Panc1 (cell line): Measurements from ENCODE around the gene NUP43. TPM values are rescaled to one million over a fixed set of nuclear protein-coding genes. Genes with fewer than 3 reads are reported as not detected.

ENCODE experiments used
- ATAC-seq: fragments of 200-7000 bp; cut with Tn5 transposase; 2 replicates; pipeline ENCODE4 v1.9.1; 2020; ENCODE audit warnings: mild to moderate bottlenecking, moderate library complexity
- Bru-seq: library from RNA; stranded (reverse); fragments of 400-500 nt; gene quantifications from one replicate; lab custom pipeline; 2021; lab: Mats Ljungman, UMichigan
- BruChase-seq, 2 experiments: library from RNA; stranded (reverse); fragments of 400-500 nt; gene quantifications; one replicate each; lab custom pipeline; 2021; lab: Mats Ljungman, UMichigan
- BruUV-seq: library from RNA; stranded (reverse); fragments of 400-500 nt; replicated peaks from 2 replicates; lab custom pipeline; 2021; lab: Mats Ljungman, UMichigan
- CTCF ChIA-PET: fragments of 300-600 bp; sonication (Branson Sonifier 250); formaldehyde crosslinking; loops from one replicate; lab custom pipeline; 2022; ENCODE audit warnings: antibody characterized with exemption; lab: Charles Lee
- POLR2A ChIA-PET: fragments of 300-600 bp; sonication (Branson Sonifier 250); formaldehyde crosslinking; loops from one replicate; lab custom pipeline; 2022; ENCODE audit warnings: antibody characterized with exemption; lab: Charles Lee
- DNase-seq: peaks from one replicate; pipeline ENCODE4 v3.0.0-alpha.2; 2010; ENCODE audit warnings: low read depth, low spot score
- H3K27ac ChIP-seq: 2 replicates; pipeline ENCODE4 v1.5.1; 2011; ENCODE audit warnings: mild to moderate bottlenecking, low read length, inconsistent platforms
- H3K27me3 ChIP-seq: fragments of 200-500 bp; sonication (Bioruptor generic); 2 replicates; pipeline ENCODE4 v1.6.0; 2014; ENCODE audit warnings: low read length, inconsistent platforms; ENCODE audit not compliant: control insufficient read depth, insufficient read depth
- H3K36me3 ChIP-seq: fragments of 200-500 bp; sonication (Bioruptor generic); 2 replicates; pipeline ENCODE4 v1.5.1; 2014; ENCODE audit warnings: inconsistent platforms, mild to moderate bottlenecking, low read length, moderate library complexity; ENCODE audit not compliant: control insufficient read depth, insufficient read depth
- H3K4me1 ChIP-seq: 2 replicates; pipeline ENCODE4 v1.5.1; 2011; ENCODE audit warnings: inconsistent platforms, mild to moderate bottlenecking, low read length, moderate library complexity; ENCODE audit not compliant: control insufficient read depth, insufficient read depth
- H3K4me3 ChIP-seq, 2 experiments: 2 replicates each; pipeline ENCODE4 v1.5.1; 2011 to 2012; ENCODE audit warnings: low read depth in 2 of 2, low read length in 2 of 2, mild to moderate bottlenecking in 2 of 2, inconsistent platforms in 1 of 2, moderate library complexity in 1 of 2
- H3K9me3 ChIP-seq: fragments of 200-500 bp; sonication (Bioruptor generic); 2 replicates; pipeline ENCODE4 v1.5.1; 2014; ENCODE audit warnings: low read depth, mild to moderate bottlenecking, inconsistent platforms, low read length, moderate library complexity; ENCODE audit not compliant: control insufficient read depth, insufficient read depth
- CTCF ChIP-seq: fragments of 450-650 bp; IDR thresholded peaks from 2 replicates; pipeline ENCODE4 v1.5.1; 2017; ENCODE audit warnings: mild to moderate bottlenecking
- POLR2AphosphoS5 ChIP-seq: IDR thresholded peaks from 2 replicates; pipeline ENCODE4 v1.6.1; 2012; ENCODE audit warnings: mild to moderate bottlenecking, low read depth, low read length, moderate library complexity
- REST ChIP-seq, 2 experiments: IDR thresholded peaks; 2 replicates each; pipeline ENCODE4 v1.6.1; 2011 to 2012; ENCODE audit warnings: low read depth in 2 of 2, control low read depth in 1 of 2, low read length in 1 of 2, mild to moderate bottlenecking in 1 of 2, moderate library complexity in 1 of 2; ENCODE audit not compliant: insufficient read depth in 1 of 2
- SIN3A ChIP-seq: IDR thresholded peaks from 2 replicates; pipeline ENCODE4 v1.6.1; 2012; ENCODE audit warnings: low read depth, mild to moderate bottlenecking, low read length, moderate library complexity, borderline replicate concordance; ENCODE audit not compliant: insufficient read depth
- TCF7L2 ChIP-seq: IDR thresholded peaks from 2 replicates; pipeline ENCODE4 v1.6.1; 2011; ENCODE audit warnings: mild to moderate bottlenecking, low read depth, low read length, inconsistent platforms
- in situ Hi-C: cut with HindIII; loops from 2 replicates; pipeline ENCODE4 v1.10.0; 2016; ENCODE audit warnings: low sequenced_read_pairs, low pct_unique_long_range_greater_than_20kb
- intact Hi-C: fragments of 100-400 bp; cut with micrococcal nuclease; formaldehyde crosslinking; loops from one replicate; pipeline ENCODE4 v1.10.0; 2022; ENCODE audit not compliant: unreplicated experiment
- long read RNA-seq: library from polyadenylated mRNA; unstranded; transcript quantifications from one replicate; pipeline ENCODE4 v2.0.0, GENCODE V29; 2021; ENCODE audit not compliant: unreplicated experiment
- polyA plus RNA-seq: library from polyadenylated mRNA; unstranded; fragments of >200 nt; gene quantifications from one replicate; pipeline ENCODE4 v1.2.1, GENCODE V29; 2012; ENCODE audit warnings: missing spikeins; ENCODE audit not compliant: insufficient read length
- total RNA-seq: library from RNA; stranded (reverse); gene quantifications from one replicate; pipeline ENCODE4 v1.2.1, GENCODE V29; 2021; ENCODE audit not compliant: unreplicated experiment

The NUP43 gene
- 53.6 TPM for total RNA-seq
- polyA plus RNA-seq: 18.9 TPM
- percentile 78 among the genes with signal in this experiment for Bru-seq, nascent RNA
- BruChase-seq, experiment 1, labeled RNA remaining after a 2-hour chase: percentile 92 among the genes with signal in this experiment
- percentile 94 among the genes with signal in this experiment for BruChase-seq, experiment 2, labeled RNA remaining after a 6-hour chase
- long read RNA-seq, transcript NUP43-201 (8 exons, 3,874 nt): major isoform, 7 of 27 reads
- long read RNA-seq, partial matches to known transcripts: 1 of 27 reads
- long read RNA-seq, other reads (novel, unspliced or antisense): 19 of 27 reads

GRCh38 chr6:149746147-149746946 is at the start of gene NUP43:
TSS of gene NUP43 (minus strand) at chr6:149746529. CDS start at chr6:149746495, 34 bp downstream.
- intact Hi-C loops (no loop called here), in situ Hi-C loops (no loop called here)
- ChIA-PET CTCF (interaction anchor here (0.5 to 0.6 kb wide), 2 partner anchors 135 to 424 kb away, joined by 3 to 4 read pairs; no protein-coding TSS in a partner anchor), POLR2A (no interaction called here)
- Histone ChIP-seq H3K36me3 (peaks cover 12% of the 10 kb centered on the region), H3K4me3 (peak within 1 kb of the TSS; percentile 65 to 100), H3K9me3 (no peaks in the 10 kb centered on the region), H3K27me3 (no peaks in the 10 kb centered on the region), H3K27ac (peak within 1 kb of the TSS; percentile 91), H3K4me1 (peaks cover 15% of the 10 kb centered on the region)
- no TSS peak for BruUV-seq
- ATAC-seq: peak; percentile 81
- TF ChIP-seq POLR2AphosphoS5 (peak; percentile 89), REST (IDR thresholded peaks at IDR 0.05; ENCODE audit: insufficient read depth in 1 of 2, low read depth in 2 of 2, low read length in 1 of 2) (peak in 1 of 2 experiments; percentile 55; a peak in 1 of 4 replicates), TCF7L2 (no peak), CTCF (no peak; the same call in 1 of the 2 replicates), SIN3A (peak; percentile 67; the same call in 1 of the 2 replicates)
- DNase-seq: peak; percentile 76

- ChIA-PET CTCF (no interaction called here), POLR2A (interaction anchor here (0.6 kb wide), 1 partner anchor 60 kb away, joined by 4 read pairs; no protein-coding TSS in a partner anchor)
- ATAC-seq (no peak), DNase-seq (no peak)
- Histone ChIP-seq H3K9me3 (no peaks in the 10 kb centered on the region), H3K27me3 (no peaks in the 10 kb centered on the region), H3K36me3 (peaks cover 5% of the 10 kb centered on the region), H3K4me3 (no peak overlapping the region), H3K27ac (no peak overlapping the region), H3K4me1 (no peaks in the 10 kb centered on the region)
- TF ChIP-seq POLR2AphosphoS5: no peak
- no peak for TF ChIP-seq CTCF
- no peak for TF ChIP-seq TCF7L2
- no peak for TF ChIP-seq SIN3A
- no peak for TF ChIP-seq REST (IDR thresholded peaks at IDR 0.05; ENCODE audit: insufficient read depth in 1 of 2, low read depth in 2 of 2, low read length in 1 of 2)
- in situ Hi-C loops (no loop called here), intact Hi-C loops (no loop called here)
- no TSS peak for BruUV-seq
Measured at GRCh38 chr6:149783551-149783950, 37.2 kb upstream of the NUP43 start.
